GM21576 (cell line): ENCODE results near the gene SHMT1.
"Not testable (repeated sequence)": the region's sequence is repeated elsewhere in the genome, so short reads cannot be mapped to it uniquely, and the experiment has no call there.

Experiments used
- ATAC-seq: cut with Tn5 transposase; IDR thresholded peaks from one replicate; pipeline ENCODE4 v1.9.1; 2021; ENCODE audit warnings: mild to moderate bottlenecking, moderate library complexity; ENCODE audit not compliant: unreplicated experiment

SHMT1 gene

DNA sequence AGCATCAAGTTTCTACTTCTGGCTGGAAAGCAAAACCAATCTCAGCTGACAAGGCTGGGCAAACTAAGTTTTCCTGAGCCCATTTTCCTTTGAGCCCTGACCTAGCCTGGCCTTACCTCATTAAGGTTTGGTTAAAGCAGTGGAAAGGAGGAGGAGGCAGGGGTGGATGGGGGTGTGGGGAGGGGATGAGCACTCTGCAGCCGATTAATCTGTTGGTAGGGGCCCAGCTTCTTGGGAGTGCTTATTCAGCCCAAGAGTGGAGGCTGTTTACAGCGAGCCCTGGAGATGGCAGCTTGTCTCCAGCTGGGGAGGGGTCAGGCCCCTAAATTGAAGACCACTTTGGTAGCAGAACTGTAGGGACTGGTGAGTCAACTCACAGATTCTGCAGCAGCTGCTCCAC is 36.3 kb downstream of the SHMT1 start:
- no peak for ATAC-seq

- ATAC-seq = no peak
Observed at GRCh38 chr17:18326572-18326971, 36.8 kb downstream of the SHMT1 start.

DNA sequence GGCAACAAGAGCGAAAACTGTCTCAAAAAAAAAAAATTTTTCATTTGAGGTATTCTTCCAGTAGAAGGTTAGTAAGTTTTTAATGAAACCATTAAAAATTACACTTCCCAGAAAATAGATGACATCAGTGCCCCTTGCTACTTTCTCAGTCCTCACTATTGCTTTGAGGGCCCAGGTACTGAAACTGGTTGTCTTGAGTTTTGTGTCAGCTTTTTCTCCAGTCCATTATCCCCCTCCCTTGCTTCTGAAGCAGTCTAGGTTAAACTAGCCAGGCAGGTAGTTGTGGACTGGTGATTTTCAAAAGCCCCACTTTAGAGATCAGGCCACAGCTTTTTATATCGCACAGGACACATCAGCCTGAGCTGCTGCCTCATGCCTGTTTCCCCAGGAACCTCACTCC is 37.3 kb downstream of the SHMT1 start:
- ATAC-seq = no peak

DNA sequence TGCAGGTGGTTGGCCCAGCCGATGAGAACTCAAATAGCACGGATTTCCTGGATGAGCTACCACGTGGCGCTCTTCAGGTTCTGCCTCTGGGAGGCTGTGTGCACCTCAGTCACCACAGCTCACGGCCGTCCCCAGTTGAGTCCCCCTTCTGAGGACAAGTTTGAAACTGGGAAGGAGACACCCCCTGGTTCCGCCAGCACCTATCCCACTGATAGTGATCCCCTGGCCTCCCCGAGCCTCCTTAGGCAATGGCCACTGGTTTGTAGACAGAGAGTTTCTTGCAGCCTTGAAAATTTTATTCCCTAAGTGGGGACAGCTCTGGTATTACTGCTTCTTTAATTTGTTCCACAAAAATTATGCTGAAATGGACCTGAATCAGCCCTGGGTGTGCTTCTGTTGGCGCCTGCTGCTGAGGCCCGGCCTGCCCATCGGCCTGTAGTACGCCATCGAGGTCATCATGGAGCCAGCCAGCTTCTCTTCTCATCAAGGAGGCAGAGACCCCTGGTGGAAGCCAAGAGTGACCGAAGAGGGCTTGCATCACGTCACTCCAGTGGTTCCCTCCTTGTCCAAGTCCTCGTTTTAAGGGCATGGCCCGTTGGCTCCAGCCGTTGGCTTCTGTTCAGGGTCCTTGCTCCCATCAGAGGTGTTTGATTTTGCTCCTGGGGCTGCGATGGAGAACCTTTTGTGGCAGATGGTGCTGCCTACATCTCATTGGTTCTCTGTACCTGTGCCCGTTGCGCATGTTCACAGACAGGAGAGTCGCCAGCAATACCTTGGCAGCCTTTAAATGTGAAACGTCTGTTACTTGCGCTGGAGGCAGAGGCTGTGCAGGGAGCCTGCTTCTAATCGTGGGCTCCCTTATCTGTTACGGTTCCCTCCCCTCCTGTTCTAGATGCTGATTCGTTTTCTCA is 39.0 kb downstream of the SHMT1 start:
- ATAC-seq = no peak

DNA sequence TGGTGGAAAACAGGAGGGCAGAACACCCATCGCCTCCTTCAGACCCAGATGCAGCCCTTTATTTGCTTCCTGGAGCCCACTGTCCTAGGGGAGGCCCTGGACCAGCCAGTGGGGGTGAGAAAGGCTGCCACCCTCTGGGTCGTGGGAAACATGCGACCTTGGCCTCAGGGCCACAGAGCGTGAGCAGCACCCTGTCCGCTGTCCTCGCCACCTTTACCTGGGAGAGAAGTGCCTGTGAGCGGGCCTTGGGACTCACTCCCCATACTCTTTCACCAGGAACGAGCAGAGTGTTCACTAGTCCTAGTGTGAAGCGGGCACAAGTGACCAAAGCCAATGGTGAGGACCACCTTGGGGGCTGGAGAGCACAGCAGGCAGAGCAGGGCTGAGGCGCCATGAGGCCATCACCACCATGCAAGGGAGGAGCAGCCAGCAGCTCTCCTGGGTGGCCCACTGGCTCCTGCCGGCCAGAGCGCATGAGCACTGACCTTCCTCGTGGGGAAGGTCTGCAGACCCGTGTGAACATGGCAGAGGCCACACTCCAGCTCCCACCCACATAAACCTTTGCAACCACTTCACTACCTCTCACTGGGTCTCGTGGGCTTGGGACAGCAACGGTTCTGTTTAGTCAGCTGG is 39.7 kb downstream of the SHMT1 start:
- ATAC-seq = no peak

GRCh38 chr17:18323007-18323406 is 40.3 kb downstream of the SHMT1 start:
- no peak for ATAC-seq

DNA sequence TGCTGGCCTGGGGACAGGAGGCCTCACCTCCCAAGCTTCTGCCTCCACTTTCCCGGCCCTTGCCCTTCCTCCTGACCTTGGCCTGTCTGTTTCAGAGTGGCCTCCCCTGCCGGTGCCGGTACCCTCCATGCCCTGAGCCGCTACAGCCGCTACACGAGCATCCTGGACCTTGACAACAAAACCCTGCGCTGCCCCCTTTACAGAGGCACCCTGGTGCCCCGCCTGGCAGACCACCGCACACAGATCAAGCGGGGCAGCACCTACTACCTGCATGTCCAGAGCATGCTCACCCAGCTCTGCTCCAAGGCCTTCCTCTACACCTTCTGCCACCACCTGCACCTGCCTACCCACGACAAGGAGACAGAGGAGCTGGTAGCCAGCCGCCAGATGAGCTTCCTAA is 40.8 kb downstream of the SHMT1 start:
- no peak for ATAC-seq

GRCh38 chr17:18321309-18321708 is 42.0 kb downstream of the SHMT1 start:
- ATAC-seq = no peak

GRCh38 chr17:18320301-18320700 is 43.0 kb downstream of the SHMT1 start:
- no peak for ATAC-seq

- ATAC-seq = no peak
Observed at GRCh38 chr17:18319604-18320256, 43.6 kb downstream of the SHMT1 start.

- no peak for ATAC-seq
Observed at GRCh38 chr17:18318771-18319450, 44.4 kb downstream of the SHMT1 start.

- ATAC-seq = no peak
Observed at GRCh38 chr17:18318117-18318516, 45.2 kb downstream of the SHMT1 start.

DNA sequence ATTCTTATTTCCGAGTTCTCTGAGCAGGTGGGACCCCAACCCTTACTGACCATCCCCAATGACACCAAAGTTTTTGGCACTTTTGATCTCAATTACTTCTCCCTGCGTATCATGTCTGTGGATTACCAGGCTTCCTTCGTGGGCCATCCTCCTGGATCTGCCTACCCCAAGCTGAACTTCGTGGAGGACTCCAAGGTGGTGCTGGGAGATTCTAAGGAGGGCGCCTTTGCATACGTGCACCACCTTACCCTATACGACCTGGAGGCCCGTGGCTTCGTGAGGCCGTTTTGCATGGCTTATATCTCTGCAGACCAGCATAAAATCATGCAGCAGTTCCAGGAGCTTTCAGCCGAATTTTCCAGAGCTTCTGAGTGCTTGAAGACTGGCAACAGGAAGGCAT is 47.4 kb downstream of the SHMT1 start:
- ATAC-seq = no peak

- no peak for ATAC-seq
Observed at GRCh38 chr17:18315562-18315922, 47.8 kb downstream of the SHMT1 start.

DNA sequence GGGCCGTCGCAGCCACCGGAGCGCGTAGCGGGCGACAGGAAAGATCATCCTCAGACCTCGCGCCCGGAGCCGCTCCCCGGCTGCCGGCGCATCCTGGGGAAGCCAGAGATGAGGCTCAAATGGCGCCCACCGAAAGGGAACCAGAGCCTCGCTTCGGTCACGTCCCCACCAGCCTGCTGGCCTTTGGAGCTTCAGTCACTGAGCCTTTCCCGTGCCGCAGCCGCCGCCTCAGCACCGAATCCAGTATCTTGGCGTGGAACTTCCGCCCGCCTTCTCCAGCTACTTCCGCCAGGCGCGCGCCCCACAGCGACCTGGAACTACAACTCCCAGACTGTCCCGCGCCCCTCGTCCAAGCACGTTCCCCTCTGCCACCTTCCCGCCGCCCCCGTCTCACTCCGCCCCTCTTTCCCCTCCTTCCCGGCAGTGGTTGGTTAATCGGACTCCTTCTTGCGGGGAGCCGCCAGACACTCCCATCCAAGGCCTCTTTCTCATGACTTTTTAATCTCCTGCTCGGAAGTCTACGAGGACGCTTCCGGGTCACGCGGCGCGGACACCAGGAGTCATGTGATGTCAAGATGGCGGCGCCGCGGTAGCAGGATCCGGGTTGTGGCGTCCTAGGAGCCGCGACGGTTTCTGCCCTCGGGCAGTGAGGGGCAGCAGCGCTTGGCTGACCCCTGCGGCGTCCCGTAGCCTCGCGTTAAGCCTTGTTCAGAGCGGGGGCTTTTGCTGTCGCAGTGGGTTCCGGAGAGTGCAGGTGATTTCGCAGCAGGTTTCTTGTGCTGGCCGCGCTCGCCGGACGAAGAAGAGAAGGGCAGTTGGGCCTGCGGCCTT is 48.4 kb downstream of the SHMT1 start, which contains the start of the genes SMCR8 and TOP3A:
Gene SMCR8 (plus strand): TSS at position 563 of the 831 bp plus-strand sequence. CDS start 497 bp downstream, outside the sequence.
Gene TOP3A (minus strand): TSS at position 264 of the 831 bp plus-strand sequence. CDS start 216 bp downstream, at position 48.
- peak; percentile 72 for ATAC-seq

DNA sequence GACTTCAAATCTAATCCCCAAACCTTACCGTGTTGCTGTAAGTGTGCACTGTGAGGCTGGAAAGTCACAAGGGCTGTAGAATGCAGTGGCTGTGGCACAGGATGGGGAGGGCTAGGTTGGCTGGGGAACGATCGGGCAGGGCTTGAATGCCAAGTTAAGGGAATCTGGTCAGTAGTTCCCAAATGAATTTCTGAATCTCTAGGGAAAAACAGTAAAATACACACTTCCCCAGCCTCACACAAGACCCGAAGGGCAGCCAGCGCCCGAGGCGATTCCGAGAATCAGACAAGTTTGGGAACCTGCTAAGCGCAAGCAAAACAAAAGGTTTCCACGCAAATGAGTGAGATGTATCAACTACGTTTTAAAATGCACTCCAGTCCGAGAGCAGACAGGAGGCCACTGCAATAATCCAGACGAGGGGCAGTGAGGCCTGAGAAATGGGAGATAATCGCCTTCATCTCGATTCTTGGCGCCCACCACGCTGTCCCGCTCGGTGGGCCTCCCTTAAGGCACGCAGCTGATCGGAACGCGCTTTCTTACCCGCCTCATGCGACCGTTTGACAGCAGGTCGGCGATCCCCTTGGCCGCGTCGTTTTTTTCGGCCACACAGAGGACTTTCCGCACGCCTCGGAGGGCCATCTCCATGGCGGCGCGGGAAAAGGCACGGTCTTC is 49.2 kb downstream of the SHMT1 start:
- peak; percentile 15 for ATAC-seq

DNA sequence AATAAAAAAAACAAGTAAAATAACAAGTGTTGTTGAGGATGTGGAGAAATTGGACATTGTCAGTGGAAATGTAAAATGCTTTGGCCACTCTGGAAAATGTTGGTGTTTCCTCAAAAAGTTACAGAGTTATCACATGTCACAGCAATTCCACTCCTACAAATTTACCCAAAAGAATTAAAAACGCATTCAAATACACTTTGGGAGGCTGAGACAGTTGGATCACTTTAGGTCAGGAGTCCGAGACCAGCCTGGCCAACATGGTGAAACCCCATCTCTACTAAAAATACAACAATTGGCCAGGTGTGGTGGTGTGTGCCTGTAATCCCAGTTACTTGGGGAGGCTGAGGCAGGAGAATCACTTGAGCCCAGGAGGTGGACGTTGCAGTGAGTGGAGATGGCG is 54.1 kb downstream of the SHMT1 start:
- ATAC-seq = no peak

GRCh38 chr17:18303206-18303605 is 60.1 kb downstream of the SHMT1 start:
- not testable (repeated sequence) for ATAC-seq

GRCh38 chr17:18300725-18301480 is 62.4 kb downstream of the SHMT1 start:
- ATAC-seq = no peak
